ENCODE results near the gene PRSS3. TPM values are rescaled to one million over a fixed set of nuclear protein-coding genes. Genes with fewer than 3 reads are reported as not detected.
"Not testable (repeated sequence)": the region's sequence is repeated elsewhere in the genome, so short reads cannot be mapped to it uniquely, and the experiment has no call there.

The PRSS3 gene
- total RNA-seq, 2 experiments from 2014 or later = not detected

DNA sequence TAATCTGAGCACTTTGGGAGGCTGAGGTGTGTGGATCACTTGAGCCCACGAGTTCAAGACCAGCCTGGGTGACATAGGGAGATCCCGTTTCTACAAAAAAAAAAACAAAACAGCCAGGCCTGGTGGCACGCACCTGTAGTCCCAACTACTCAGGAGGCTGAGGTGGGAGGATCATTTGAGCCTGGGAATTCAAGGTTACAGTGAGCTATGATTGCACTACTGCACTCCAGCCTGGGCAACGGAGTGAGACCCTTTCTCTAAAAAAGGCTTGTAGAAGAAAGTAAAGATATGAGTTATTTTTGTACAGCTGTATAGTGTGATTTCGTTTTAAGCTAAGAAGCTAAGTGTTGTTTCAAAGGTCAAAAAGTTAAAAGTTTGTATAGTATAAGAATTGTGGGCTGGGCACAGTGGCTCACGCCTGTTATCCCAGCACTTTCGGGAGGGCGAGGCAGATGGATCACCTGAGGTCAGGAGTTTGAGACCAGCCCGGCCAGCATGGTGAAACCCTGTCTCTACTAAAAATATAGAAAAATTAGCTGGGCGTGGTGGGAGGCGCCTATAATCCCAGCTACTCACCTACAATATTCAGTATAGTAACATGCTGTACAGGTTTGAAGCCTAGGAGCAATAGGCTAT, 40.4 kb downstream of the PRSS3 start:
- TF ChIP-seq, protein P1, sequence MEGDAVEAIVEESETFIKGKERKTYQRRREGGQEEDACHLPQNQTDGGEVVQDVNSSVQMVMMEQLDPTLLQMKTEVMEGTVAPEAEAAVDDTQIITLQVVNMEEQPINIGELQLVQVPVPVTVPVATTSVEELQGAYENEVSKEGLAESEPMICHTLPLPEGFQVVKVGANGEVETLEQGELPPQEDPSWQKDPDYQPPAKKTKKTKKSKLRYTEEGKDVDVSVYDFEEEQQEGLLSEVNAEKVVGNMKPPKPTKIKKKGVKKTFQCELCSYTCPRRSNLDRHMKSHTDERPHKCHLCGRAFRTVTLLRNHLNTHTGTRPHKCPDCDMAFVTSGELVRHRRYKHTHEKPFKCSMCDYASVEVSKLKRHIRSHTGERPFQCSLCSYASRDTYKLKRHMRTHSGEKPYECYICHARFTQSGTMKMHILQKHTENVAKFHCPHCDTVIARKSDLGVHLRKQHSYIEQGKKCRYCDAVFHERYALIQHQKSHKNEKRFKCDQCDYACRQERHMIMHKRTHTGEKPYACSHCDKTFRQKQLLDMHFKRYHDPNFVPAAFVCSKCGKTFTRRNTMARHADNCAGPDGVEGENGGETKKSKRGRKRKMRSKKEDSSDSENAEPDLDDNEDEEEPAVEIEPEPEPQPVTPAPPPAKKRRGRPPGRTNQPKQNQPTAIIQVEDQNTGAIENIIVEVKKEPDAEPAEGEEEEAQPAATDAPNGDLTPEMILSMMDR (IDR thresholded peaks at IDR 0.05) = no peak
- Mint-ChIP-seq H3K27me3 (no peaks in the 10 kb centered on the region), H3K4me1 (ENCODE audit: low read depth) (peaks cover 59% of the 10 kb centered on the region), H3K27ac (peak overlapping the region; percentile 32), H3K36me3 (ENCODE audit: low read depth) (no peaks in the 10 kb centered on the region), H3K4me3 (no peak overlapping the region), H3K9me3 (no peaks in the 10 kb centered on the region)
- POLR2A ChIA-PET = interaction anchor here (0.7 kb wide), 1 partner anchor 22 kb away, joined by 4 read pairs; no protein-coding TSS in a partner anchor
- ATAC-seq (ENCODE audit: poor library complexity) (no peak), DNase-seq (no peak)
- CTCF ChIA-PET = interaction anchor here (2.8 kb wide), 1 partner anchor 22 kb away, joined by 9 read pairs; no protein-coding TSS in a partner anchor
- no peaks in the 10 kb centered on the region for H3K36me3 ChIP-seq (ENCODE audit: insufficient read depth, low read length)
- no peaks in the 10 kb centered on the region for H3K9me3 ChIP-seq (ENCODE audit: control insufficient read depth in 1 of 2, insufficient read depth in 1 of 2, low read length in 2 of 2)
- no peak overlapping the region for H3K27ac ChIP-seq (ENCODE audit: low read depth in 1 of 2, low read length in 2 of 2)
- intact Hi-C loops (cut with DNase I, micrococcal nuclease) = no loop called here
- no peak overlapping the region for H3K4me3 ChIP-seq (ENCODE audit: low read length)
- H3K4me1 ChIP-seq (ENCODE audit: insufficient read depth, low read length) = peaks cover 22% of the 10 kb centered on the region
- H3K27me3 ChIP-seq (ENCODE audit: control insufficient read depth in 1 of 2, insufficient read depth in 2 of 2, low read length in 2 of 2) = no peaks in the 10 kb centered on the region

GRCh38 chr9:33836261-33836660, 40.9 kb downstream of the PRSS3 start:
- H3K27me3 Mint-ChIP-seq; H3K36me3 ChIP-seq (ENCODE audit: insufficient read depth, low read length); H3K27me3 ChIP-seq (ENCODE audit: control insufficient read depth in 1 of 2, insufficient read depth in 2 of 2, low read length in 2 of 2); H3K27ac Mint-ChIP-seq; ATAC-seq (ENCODE audit: poor library complexity); H3K9me3 Mint-ChIP-seq; H3K36me3 Mint-ChIP-seq (ENCODE audit: low read depth); H3K4me3 ChIP-seq (ENCODE audit: low read length); H3K4me3 Mint-ChIP-seq; H3K9me3 ChIP-seq (ENCODE audit: control insufficient read depth in 1 of 2, insufficient read depth in 1 of 2, low read length in 2 of 2); intact Hi-C loops (cut with DNase I, micrococcal nuclease); H3K27ac ChIP-seq (ENCODE audit: low read depth in 1 of 2, low read length in 2 of 2): not testable (repeated sequence)
- DNase-seq = peak in 2 of 14 experiments; percentile 47 to 58
- ChIA-PET CTCF (interaction anchor here (2.8 kb wide), 1 partner anchor 23 kb away, joined by 9 read pairs; no protein-coding TSS in a partner anchor), POLR2A (interaction anchor here (1.4 kb wide), 1 partner anchor 53 kb away, joined by 3 read pairs; no protein-coding TSS in a partner anchor)
- H3K4me1 ChIP-seq (ENCODE audit: insufficient read depth, low read length) = peaks cover 25% of the 10 kb centered on the region
- peaks cover 61% of the 10 kb centered on the region for H3K4me1 Mint-ChIP-seq (ENCODE audit: low read depth)

GRCh38 chr9:33837138-33837537, 41.8 kb downstream of the PRSS3 start:
- Mint-ChIP-seq H3K27me3 (no peaks in the 10 kb centered on the region), H3K36me3 (ENCODE audit: low read depth) (no peaks in the 10 kb centered on the region), H3K4me3 (no peak overlapping the region), H3K27ac (no peak overlapping the region), H3K9me3 (no peaks in the 10 kb centered on the region), H3K4me1 (ENCODE audit: low read depth) (peaks cover 69% of the 10 kb centered on the region)
- DNase-seq (no peak), ATAC-seq (ENCODE audit: poor library complexity) (no peak)
- Histone ChIP-seq H3K4me1 (ENCODE audit: insufficient read depth, low read length) (peaks cover 25% of the 10 kb centered on the region), H3K27me3 (ENCODE audit: control insufficient read depth in 1 of 2, insufficient read depth in 2 of 2, low read length in 2 of 2) (no peaks in the 10 kb centered on the region), H3K9me3 (ENCODE audit: control insufficient read depth in 1 of 2, insufficient read depth in 1 of 2, low read length in 2 of 2) (no peaks in the 10 kb centered on the region), H3K27ac (ENCODE audit: low read depth in 1 of 2, low read length in 2 of 2) (no peak overlapping the region), H3K36me3 (ENCODE audit: insufficient read depth, low read length) (no peaks in the 10 kb centered on the region), H3K4me3 (ENCODE audit: low read length) (no peak overlapping the region)
- POLR2A ChIA-PET = interaction anchor here (1.4 kb wide), 1 partner anchor 53 kb away, joined by 3 read pairs; no protein-coding TSS in a partner anchor
- CTCF ChIA-PET = interaction anchor here (0.7 to 2.8 kb wide), 3 partner anchors 8 to 146 kb away, joined by 3 to 9 read pairs (median 5); no protein-coding TSS in a partner anchor
- intact Hi-C loops (cut with DNase I, micrococcal nuclease) = no loop called here
- TF ChIP-seq, protein P1 (IDR thresholded peaks at IDR 0.05) = no peak
